HG03196 (cell line): ENCODE measurements around the gene SMURF2.
"Not testable (repeated sequence)": the region's sequence is repeated elsewhere in the genome, so short reads cannot be mapped to it uniquely, and the experiment has no call there.

ENCODE experiments used
- ATAC-seq: cut with Tn5 transposase; IDR thresholded peaks from one replicate; pipeline ENCODE4 v1.9.1; 2021; ENCODE audit not compliant: unreplicated experiment

The SMURF2 gene

GRCh38 chr17:64667807-64668721, 6.0 kb upstream of the SMURF2 start:
- ATAC-seq = not testable (repeated sequence)

GRCh38 chr17:64664299-64664981, 2.3 kb upstream of the SMURF2 start:
- ATAC-seq = not testable (repeated sequence)

- ATAC-seq = not testable (repeated sequence)
Measured at GRCh38 chr17:64663836-64664235, 1.7 kb upstream of the SMURF2 start.

- ATAC-seq = no peak
Measured at GRCh38 chr17:64662774-64663367, 764 bp upstream of the SMURF2 start.

GRCh38 chr17:64661726-64661975, 456 bp downstream of the SMURF2 start:
- peak; percentile 34 for ATAC-seq

- ATAC-seq = not testable (repeated sequence)
Measured at GRCh38 chr17:64660978-64661725, 955 bp downstream of the SMURF2 start.

GRCh38 chr17:64660195-64660977, 1.7 kb downstream of the SMURF2 start:
- not testable (repeated sequence) for ATAC-seq

- ATAC-seq = no peak
Measured at GRCh38 chr17:64658931-64659330, 3.2 kb downstream of the SMURF2 start.

- ATAC-seq = no peak
Measured at GRCh38 chr17:64657610-64658125, 4.4 kb downstream of the SMURF2 start.

- ATAC-seq = no peak
Measured at GRCh38 chr17:64655704-64656103, 6.4 kb downstream of the SMURF2 start.

GRCh38 chr17:64653985-64654355, 8.1 kb downstream of the SMURF2 start:
- ATAC-seq = no peak

- ATAC-seq = no peak
Measured at GRCh38 chr17:64653325-64653984, 8.7 kb downstream of the SMURF2 start.

GRCh38 chr17:64651889-64652288, 10.2 kb downstream of the SMURF2 start:
- ATAC-seq = no peak

GRCh38 chr17:64648234-64648633, 13.9 kb downstream of the SMURF2 start:
- no peak for ATAC-seq

- ATAC-seq = no peak
Measured at GRCh38 chr17:64647817-64648216, 14.3 kb downstream of the SMURF2 start.

- ATAC-seq = no peak
Measured at GRCh38 chr17:64639516-64639915, 22.6 kb downstream of the SMURF2 start.

- ATAC-seq = no peak
Measured at GRCh38 chr17:64638552-64639203, 23.4 kb downstream of the SMURF2 start.

- ATAC-seq = peak; percentile 80
Measured at GRCh38 chr17:64635647-64636305, 26.3 kb downstream of the SMURF2 start.

GRCh38 chr17:64634218-64634617, 27.9 kb downstream of the SMURF2 start:
- ATAC-seq = no peak
